ENCODE results near the gene LIFR. TPM values are rescaled to one million over a fixed set of nuclear protein-coding genes. Genes with fewer than 3 reads are reported as not detected.
"Not testable (repeated sequence)": the region's sequence is repeated elsewhere in the genome, so short reads cannot be mapped to it uniquely, and the experiment has no call there.

Gene LIFR, protein sequence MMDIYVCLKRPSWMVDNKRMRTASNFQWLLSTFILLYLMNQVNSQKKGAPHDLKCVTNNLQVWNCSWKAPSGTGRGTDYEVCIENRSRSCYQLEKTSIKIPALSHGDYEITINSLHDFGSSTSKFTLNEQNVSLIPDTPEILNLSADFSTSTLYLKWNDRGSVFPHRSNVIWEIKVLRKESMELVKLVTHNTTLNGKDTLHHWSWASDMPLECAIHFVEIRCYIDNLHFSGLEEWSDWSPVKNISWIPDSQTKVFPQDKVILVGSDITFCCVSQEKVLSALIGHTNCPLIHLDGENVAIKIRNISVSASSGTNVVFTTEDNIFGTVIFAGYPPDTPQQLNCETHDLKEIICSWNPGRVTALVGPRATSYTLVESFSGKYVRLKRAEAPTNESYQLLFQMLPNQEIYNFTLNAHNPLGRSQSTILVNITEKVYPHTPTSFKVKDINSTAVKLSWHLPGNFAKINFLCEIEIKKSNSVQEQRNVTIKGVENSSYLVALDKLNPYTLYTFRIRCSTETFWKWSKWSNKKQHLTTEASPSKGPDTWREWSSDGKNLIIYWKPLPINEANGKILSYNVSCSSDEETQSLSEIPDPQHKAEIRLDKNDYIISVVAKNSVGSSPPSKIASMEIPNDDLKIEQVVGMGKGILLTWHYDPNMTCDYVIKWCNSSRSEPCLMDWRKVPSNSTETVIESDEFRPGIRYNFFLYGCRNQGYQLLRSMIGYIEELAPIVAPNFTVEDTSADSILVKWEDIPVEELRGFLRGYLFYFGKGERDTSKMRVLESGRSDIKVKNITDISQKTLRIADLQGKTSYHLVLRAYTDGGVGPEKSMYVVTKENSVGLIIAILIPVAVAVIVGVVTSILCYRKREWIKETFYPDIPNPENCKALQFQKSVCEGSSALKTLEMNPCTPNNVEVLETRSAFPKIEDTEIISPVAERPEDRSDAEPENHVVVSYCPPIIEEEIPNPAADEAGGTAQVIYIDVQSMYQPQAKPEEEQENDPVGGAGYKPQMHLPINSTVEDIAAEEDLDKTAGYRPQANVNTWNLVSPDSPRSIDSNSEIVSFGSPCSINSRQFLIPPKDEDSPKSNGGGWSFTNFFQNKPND
- 65.4 TPM for total RNA-seq

GRCh38 chr5:38556599-38557307 is at the start of gene LIFR:
Gene LIFR (minus strand): TSS chr5:38556646. CDS start chr5:38530647, 25,999 bp downstream.
- DNase-seq (ENCODE audit: low spot score): peak; percentile 83

- DNase-seq (ENCODE audit: low spot score): no peak
These were observed 49.2 kb upstream of the LIFR start for GRCh38 chr5:38605610-38606009.

DNA sequence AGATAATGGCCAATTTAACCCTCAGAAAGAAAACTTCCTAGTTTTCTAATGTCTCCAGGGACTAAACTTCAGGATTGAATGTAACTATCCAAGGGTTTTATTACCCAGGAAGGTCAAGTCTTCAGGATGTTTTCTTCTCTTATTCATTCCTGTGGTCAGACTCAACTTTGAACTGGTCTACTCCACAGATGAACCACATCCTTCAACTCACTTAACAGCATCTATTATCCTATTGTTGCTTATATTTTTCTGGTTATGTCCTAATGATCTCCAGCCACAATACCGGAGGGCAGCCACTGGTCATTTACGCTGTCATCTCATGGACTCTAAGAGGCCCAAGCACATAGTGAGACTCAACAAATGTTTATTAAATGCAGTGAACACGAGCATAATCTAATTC is 47.2 kb upstream of the LIFR start:
- DNase-seq (ENCODE audit: low spot score): no peak

- DNase-seq (ENCODE audit: low spot score): no peak
These were observed 46.2 kb upstream of the LIFR start for GRCh38 chr5:38602641-38603040.

DNA sequence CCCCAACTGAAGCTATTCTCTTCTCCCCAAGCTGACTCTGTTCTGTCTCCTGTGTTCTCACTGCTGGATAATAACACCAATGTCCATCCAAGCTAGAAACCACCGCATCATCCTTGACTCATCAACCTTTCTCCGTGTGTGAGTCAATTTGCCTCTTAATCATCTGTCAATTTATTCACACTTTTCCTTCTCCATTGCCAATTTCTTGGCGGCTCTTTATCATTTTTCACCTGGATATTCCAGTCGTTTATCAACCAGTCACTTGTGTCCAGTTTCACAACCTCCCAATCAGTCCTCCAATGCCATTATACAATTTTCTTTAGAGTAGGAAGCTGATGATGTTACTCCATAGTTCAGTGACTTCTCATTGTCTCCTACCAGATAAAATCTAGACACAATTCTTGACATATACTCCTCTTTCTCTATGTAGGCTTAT is 45.4 kb upstream of the LIFR start:
- no peak for DNase-seq (ENCODE audit: low spot score)

DNA sequence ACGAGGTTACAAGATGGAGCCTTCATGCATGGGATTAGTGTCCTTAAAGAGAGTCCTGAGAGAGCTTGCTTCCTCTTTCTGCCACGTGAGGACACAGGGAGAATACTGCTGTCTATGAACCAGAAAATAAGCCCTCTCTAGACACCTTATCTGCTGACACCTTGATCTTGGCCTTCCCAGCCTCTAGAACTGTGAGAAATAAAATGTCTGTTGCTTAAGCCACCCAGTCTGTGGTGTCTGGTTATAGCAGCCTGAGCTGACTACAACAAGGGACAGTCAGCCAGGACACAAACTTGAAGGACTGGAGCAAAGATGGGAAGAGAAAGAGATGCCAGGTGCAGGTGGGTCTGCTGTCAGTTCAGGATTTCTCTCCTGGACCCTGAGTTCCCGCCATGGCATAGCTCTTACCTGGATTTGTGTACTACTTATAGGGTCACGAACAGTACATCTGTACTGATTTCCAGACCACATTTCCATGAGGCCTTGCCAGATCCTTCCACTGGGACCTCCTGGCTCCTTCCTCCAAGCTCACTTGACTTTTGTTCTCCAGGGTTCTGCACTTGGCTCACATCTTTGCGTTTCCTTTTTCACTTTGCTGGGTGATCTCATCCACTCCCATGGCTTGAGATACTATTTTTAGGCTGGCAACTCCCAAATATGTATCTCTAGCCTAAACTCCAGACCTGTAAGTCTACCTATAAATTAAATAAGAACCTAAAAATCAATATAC is 44.9 kb upstream of the LIFR start:
- DNase-seq (ENCODE audit: low spot score): no peak

GRCh38 chr5:38600329-38601045 is 44.0 kb upstream of the LIFR start:
- no peak for DNase-seq (ENCODE audit: low spot score)

DNA sequence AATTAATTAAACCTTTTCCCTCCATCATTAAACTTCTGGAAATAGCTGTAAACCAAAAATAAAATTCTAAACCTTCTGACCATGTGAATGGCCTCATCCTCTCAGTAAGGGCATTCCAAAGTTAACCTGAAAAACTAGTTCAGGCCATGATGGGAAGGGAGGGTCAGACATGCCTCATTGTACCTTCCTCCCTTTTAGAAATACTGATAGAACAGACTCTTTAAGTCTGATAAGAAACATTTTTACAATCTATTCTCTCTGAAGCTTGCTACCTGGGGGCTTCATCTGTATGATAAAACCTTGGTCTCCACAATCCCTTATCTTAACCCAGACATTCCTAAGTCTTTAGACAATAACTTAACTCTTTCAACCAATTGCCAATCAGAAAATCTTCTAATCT is 43.3 kb upstream of the LIFR start:
- not testable (repeated sequence) for DNase-seq (ENCODE audit: low spot score)

GRCh38 chr5:38598994-38599617 is 42.7 kb upstream of the LIFR start:
- no peak for DNase-seq (ENCODE audit: low spot score)

- DNase-seq (ENCODE audit: low spot score): no peak
These were observed 42.0 kb upstream of the LIFR start for GRCh38 chr5:38598296-38598993.

DNA sequence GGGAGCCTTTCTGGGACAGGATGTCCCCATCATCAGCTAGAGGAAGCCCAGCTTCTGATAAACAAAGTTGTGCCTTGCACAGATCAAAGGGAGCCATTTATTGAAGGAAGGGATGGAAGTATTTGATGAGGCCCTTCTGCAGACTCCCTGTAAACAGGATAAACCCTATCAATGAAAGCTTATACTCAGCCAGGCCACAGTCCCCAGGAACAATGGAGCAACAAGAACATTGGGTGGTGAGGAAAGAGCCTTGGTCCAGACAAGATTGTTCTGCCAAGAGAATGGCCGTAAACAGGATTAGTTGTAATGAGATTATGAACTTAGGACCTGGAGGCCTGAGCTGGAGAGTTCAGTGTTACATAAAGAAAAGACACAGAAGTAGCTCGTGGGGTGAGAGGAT is 40.5 kb upstream of the LIFR start:
- no peak for DNase-seq (ENCODE audit: low spot score)

- DNase-seq (ENCODE audit: low spot score): no peak
These were observed 38.8 kb upstream of the LIFR start for GRCh38 chr5:38595132-38595745.

GRCh38 chr5:38593959-38594358 is 37.5 kb upstream of the LIFR start:
- DNase-seq (ENCODE audit: low spot score): no peak

DNA sequence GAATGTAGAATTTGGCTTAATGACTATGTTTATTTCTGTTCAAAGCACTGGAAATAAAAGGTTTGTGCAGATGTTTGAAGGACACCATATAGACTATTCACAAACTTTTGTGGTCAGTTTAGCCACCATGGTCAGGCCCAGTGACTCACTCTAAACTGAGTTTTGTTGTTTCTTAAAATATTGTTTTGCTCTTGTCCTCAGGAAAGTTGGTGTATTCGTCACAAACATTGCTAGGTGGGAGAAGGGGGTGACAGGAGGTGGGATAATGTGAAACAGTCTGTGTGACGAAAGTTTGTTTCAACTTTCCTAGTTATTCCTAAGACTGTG is 35.0 kb upstream of the LIFR start:
- DNase-seq (ENCODE audit: low spot score): no peak

GRCh38 chr5:38590838-38591522 is 34.5 kb upstream of the LIFR start:
- DNase-seq (ENCODE audit: low spot score): no peak

DNA sequence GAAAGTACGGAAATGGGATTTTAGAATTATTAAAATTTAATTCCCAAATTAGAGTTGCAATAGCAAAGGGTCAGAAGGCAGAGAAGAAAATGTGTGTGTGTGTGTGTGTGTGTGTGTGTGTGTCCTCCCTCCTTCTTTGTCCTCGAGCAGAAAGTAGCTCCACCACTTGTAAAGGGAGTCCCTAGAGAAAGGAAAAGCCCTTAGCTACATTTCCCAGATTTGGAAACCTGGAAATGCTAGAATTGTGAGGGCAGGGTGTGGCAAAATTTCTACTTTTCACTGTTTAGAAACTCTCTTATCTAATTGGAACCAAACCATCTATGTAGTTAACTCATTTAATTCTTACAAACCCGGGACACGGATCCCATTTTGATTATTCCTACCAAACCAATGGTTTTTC is 33.2 kb upstream of the LIFR start:
- DNase-seq (ENCODE audit: low spot score): no peak

DNA sequence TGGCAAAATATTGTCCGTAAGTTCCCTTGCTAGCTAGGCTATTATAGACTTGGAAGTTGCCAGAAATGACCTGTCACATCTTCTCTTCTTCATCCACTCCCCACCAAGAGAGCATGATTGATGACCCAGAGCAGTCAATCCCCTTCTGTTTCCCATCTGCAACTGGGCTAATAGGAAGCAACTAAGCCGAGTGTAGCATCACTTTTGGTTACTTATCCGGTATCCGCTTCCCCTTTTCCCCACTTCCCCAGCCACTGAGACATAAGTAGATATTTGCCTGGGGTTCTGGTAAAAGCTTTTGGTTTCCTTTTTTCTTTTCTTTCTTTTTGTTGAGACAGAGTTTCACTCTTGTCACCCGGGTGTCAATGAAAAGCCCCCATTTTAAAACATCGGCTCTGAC is 29.4 kb upstream of the LIFR start:
- no peak for DNase-seq (ENCODE audit: low spot score)

DNA sequence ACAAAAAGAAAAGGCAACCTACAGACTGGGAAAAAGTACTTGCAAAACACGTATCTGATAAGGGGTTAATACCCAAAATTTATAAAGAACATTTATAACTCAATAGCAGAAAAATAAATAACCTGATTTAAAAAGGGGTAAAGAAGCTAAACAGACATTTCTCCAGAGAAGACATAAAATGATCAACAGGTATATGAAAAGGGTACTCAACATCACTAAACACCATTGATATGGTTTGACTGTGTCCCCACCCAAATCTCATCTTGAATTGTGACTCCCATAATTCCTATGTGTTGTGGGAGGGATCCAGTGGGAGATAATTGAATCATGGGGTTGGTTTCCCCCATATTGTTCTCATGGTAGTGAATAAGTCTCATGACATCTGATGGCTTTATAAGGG is 27.1 kb upstream of the LIFR start:
- DNase-seq (ENCODE audit: low spot score): no peak

GRCh38 chr5:38582975-38583319 is 26.5 kb upstream of the LIFR start:
- no peak for DNase-seq (ENCODE audit: low spot score)
